ENCODE results near the gene NCMAP. TPM values are rescaled to one million over a fixed set of nuclear protein-coding genes. Genes with fewer than 3 reads are reported as not detected.
A peak's percentile ranks its signal among the peaks of the same experiment; 100 is the strongest.

NCMAP gene
- total RNA-seq, 2 experiments from 2014 or later, result 0.20 to 0.31 TPM

DNA sequence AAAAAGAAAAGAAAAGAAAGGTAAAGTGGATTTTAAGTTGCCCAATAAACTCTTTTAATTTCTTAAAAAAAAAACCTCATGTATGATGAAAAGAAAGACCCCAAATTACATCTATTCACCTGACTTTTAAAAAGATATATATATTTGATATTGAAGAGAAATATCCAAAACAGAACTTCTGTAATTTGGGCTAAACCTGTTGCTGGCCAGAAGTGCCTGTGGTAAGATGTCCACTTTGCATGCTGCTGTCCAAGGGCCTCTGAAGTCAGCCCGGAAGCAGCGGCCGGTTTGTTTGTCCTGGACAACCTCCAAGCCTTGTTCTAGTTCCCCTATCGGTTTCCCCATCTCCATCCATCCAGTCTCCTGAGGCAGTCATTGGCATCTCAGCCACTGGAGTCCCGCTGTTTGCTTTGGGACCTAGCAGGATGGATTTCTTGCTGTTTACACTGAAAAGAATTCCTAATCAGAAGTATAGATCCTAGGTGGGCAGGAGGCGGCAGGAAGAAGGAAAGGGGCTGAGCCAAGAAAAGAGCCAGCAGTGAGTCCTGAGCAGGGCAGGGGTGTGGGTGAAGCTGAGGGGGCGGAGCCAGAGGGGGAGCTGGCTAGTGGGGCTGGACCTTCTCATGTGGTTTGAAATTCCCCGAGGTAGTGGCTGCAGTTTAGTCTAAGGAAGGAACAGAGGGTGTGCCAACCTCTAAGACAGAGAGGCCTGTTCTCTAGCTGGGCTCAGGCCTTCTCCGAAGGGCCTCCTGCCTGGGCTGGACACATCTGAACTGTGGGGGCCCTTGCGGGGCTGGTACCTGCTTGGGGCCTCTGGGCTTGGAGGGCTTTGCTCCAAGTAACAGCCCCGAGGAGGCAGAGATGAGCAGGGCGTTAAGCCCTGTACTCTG is 3.3 kb downstream of the NCMAP start:
- no peaks in the 10 kb centered on the region for H3K36me3 Mint-ChIP-seq (ENCODE audit: low read depth)
- H3K9me3 Mint-ChIP-seq, result no peaks in the 10 kb centered on the region
- peaks cover 3% of the 10 kb centered on the region for H3K27me3 Mint-ChIP-seq (ENCODE audit: low read depth)

DNA sequence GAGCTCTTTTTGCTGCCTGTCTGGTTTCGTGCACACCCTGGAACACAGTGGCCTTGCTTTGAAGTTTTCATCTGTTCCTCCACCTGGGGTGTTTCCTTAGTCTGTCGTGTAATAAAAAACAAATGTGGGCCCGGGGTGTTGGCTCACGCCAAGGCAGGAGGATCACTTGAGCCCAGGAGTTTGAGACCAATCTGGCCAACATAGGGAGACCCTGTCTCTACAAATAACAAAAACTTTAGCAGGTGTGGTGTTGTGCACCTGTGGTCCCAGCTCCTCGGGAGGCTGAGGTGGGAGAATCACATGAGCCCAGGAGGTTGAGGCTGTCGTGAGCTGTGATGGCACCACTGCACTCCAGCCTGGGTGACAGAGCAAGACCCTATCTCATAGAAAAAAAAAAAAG is 4.5 kb downstream of the NCMAP start:
- intact Hi-C loops (cut with micrococcal nuclease), result no loop called here
- no peak overlapping the region for H3K4me3 Mint-ChIP-seq
- H3K36me3 Mint-ChIP-seq (ENCODE audit: low read depth), result no peaks in the 10 kb centered on the region
- H3K4me1 Mint-ChIP-seq (ENCODE audit: low read depth), result peaks cover 13% of the 10 kb centered on the region
- H3K9me3 Mint-ChIP-seq, result no peaks in the 10 kb centered on the region
- no peak overlapping the region for H3K27ac Mint-ChIP-seq
- CTCF ChIA-PET, result interaction anchor here (2.6 kb wide), 1 partner anchor 27 kb away, joined by 14 read pairs; no protein-coding TSS in a partner anchor
- peaks cover 3% of the 10 kb centered on the region for H3K27me3 Mint-ChIP-seq (ENCODE audit: low read depth)
- no peak for DNase-seq

More for the DNA sequence above, 3.3 kb downstream of the NCMAP start:
- intact Hi-C loops (cut with micrococcal nuclease), result no loop called here
- CTCF ChIA-PET, result interaction anchor here (1.6 kb wide), 1 partner anchor 28 kb away, joined by 6 read pairs; no protein-coding TSS in a partner anchor
- no peak for DNase-seq
- Mint-ChIP-seq H3K4me3 (no peak overlapping the region), H3K27ac (no peak overlapping the region), H3K4me1 (ENCODE audit: low read depth) (peaks cover 15% of the 10 kb centered on the region)

DNA sequence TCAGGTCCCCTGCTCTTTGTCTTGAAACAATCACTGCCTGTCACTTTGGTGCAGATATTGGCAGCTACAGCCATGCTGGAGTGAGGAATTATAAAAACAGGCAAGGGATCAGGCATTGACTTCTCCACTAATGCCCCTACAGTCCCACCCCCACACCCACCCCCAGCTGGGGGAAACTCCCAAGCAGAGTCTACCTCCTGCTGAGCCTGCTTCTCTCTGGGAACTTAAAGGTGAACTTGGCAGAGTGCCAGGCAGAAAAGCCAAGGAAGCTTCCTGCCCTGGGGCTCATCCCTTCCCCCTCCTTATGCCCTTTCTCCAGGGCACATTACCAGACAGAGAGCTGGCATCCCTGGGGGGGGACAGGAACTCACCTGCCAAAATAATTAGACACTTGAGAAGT is 6.7 kb downstream of the NCMAP start:
- Mint-ChIP-seq H3K27ac (no peak overlapping the region), H3K27me3 (ENCODE audit: low read depth) (no peaks in the 10 kb centered on the region), H3K4me3 (no peak overlapping the region), H3K4me1 (ENCODE audit: low read depth) (peaks cover 7% of the 10 kb centered on the region), H3K9me3 (no peaks in the 10 kb centered on the region), H3K36me3 (ENCODE audit: low read depth) (no peaks in the 10 kb centered on the region)
- intact Hi-C loops (cut with micrococcal nuclease), result no loop called here
- CTCF ChIA-PET, result interaction anchor here (0.6 kb wide), 1 partner anchor 832 kb away, joined by 3 read pairs; no protein-coding TSS in a partner anchor
- no peak for DNase-seq

DNA sequence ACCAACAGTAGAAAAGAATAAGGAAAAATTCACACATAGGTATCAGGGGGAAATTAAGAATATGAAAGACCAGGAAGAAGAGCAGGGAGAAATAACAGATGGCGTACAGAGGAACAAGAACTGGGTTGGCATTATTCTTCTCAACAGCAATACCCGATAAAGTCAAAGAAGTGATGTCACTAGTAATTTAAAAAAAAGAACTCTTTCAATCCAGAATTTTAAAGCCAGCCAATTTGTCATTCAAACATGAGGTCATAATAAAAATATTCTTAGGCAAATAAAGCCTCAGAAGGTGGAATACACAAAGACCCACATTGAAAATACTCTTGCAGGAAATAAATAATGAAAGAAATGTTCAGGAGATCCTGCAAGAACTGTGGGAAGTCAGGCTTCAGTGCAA is 8.8 kb downstream of the NCMAP start:
- intact Hi-C loops (cut with micrococcal nuclease), result no loop called here

DNA sequence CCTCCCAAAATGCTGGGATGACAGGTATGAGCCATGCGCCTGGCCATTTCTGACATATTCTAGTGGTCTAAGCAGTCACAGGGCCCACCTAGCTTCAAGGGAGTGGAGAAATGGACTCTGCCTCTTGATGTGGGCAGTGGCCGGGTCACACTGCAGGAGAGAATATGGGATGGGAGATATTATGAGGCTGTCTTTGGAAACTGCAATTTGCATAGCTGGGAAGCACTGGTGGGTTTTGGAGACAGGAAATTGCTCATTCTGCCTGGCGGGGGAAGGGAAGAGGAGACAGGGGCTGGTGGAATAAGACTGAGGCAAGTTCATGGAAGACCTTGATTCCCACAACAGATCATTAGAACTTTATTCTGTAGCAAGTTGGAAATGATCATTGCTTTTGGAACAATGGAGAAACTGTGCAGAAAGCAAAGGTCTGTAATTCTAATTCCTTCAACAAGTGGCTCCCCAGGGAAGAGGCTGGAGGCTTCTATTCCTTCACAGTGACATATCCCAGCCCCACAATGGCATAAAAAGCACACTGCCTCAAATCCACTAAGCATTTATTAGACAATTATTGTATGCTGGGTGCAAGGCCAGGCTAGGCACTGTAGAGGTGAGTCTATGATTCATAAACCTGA is 10.5 kb downstream of the NCMAP start:
- H3K4me3 Mint-ChIP-seq, result no peak overlapping the region
- H3K4me1 Mint-ChIP-seq (ENCODE audit: low read depth), result peaks cover 10% of the 10 kb centered on the region
- H3K27ac Mint-ChIP-seq, result no peak overlapping the region
- H3K36me3 Mint-ChIP-seq (ENCODE audit: low read depth), result no peaks in the 10 kb centered on the region
- no peaks in the 10 kb centered on the region for H3K27me3 Mint-ChIP-seq (ENCODE audit: low read depth)
- no peaks in the 10 kb centered on the region for H3K9me3 Mint-ChIP-seq
- DNase-seq, result no peak
- intact Hi-C loops (cut with micrococcal nuclease), result no loop called here
- CTCF ChIA-PET, result no interaction called here

More for the DNA sequence above, 8.8 kb downstream of the NCMAP start:
- Mint-ChIP-seq H3K4me3 (no peak overlapping the region), H3K27ac (no peak overlapping the region), H3K27me3 (ENCODE audit: low read depth) (no peaks in the 10 kb centered on the region), H3K4me1 (ENCODE audit: low read depth) (peaks cover 10% of the 10 kb centered on the region), H3K36me3 (ENCODE audit: low read depth) (no peaks in the 10 kb centered on the region), H3K9me3 (no peaks in the 10 kb centered on the region)
- no peak for DNase-seq
- CTCF ChIA-PET, result interaction anchor here (0.7 to 2.7 kb wide), 2 partner anchors 23 to 494 kb away, joined by 3 to 14 read pairs; no protein-coding TSS in a partner anchor

DNA sequence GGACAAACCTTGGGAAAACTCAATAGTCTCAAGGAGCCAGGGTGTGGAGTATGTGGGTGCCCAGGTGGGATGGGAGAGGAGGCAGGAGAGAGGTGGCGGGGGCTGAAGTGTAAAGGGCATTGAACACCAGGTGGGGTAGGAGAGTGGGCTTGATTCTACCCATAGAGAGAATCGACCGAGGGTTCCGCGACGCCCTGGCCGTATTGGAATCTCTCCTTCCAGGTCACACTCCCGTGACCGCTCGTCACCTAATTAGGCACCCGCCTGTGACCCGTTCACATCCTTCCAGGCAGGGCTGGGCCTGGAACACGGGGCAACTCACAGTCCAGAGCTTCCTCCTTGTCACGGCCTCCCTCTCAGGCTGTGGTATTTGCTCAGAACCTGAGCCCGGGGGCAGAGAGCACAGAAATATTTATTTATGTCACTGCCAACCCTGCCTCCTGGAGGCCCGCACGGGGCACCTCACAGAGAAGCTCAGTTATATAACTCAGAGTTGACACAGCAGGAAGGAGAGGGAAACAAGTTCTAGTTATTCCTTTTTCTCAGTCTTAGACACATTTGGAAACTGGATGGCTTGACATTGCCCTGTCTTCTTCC is 12.0 kb downstream of the NCMAP start:
- Mint-ChIP-seq H3K4me1 (ENCODE audit: low read depth) (peaks cover 11% of the 10 kb centered on the region), H3K27me3 (ENCODE audit: low read depth) (no peaks in the 10 kb centered on the region), H3K27ac (no peak overlapping the region), H3K36me3 (ENCODE audit: low read depth) (no peaks in the 10 kb centered on the region), H3K9me3 (no peaks in the 10 kb centered on the region), H3K4me3 (no peak overlapping the region)
- CTCF ChIA-PET, result no interaction called here
- DNase-seq, result peak; percentile 16
- intact Hi-C loops (cut with micrococcal nuclease), result no loop called here

DNA sequence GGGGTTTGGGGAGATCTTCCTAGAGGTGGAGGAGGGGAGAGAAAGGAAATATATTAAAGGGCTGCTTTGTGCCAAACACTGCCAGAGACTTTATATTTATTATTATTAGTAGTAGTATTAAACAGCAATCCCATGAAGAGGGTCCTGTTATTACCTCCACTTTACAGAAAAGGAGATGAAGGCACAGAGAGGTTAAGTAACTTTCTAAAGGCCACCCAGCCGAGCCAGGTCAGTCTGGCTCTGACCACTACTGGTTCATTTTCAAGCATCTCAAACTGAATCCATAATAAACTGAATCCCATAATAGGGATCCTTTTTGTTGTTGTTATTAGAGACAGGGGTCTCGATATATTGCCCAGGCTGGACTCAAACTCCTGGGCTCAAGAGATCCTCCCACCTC is 12.6 kb downstream of the NCMAP start:
- CTCF ChIA-PET, result interaction anchor here (0.8 to 0.9 kb wide), 2 partner anchors 236 to 370 kb away, joined by 3 read pairs; no protein-coding TSS in a partner anchor
- H3K4me1 Mint-ChIP-seq (ENCODE audit: low read depth), result peaks cover 10% of the 10 kb centered on the region
- no peaks in the 10 kb centered on the region for H3K36me3 Mint-ChIP-seq (ENCODE audit: low read depth)
- no peak overlapping the region for H3K27ac Mint-ChIP-seq
- H3K9me3 Mint-ChIP-seq, result no peaks in the 10 kb centered on the region
- no peak for DNase-seq
- H3K4me3 Mint-ChIP-seq, result no peak overlapping the region
- no peaks in the 10 kb centered on the region for H3K27me3 Mint-ChIP-seq (ENCODE audit: low read depth)
- intact Hi-C loops (cut with micrococcal nuclease), result no loop called here

DNA sequence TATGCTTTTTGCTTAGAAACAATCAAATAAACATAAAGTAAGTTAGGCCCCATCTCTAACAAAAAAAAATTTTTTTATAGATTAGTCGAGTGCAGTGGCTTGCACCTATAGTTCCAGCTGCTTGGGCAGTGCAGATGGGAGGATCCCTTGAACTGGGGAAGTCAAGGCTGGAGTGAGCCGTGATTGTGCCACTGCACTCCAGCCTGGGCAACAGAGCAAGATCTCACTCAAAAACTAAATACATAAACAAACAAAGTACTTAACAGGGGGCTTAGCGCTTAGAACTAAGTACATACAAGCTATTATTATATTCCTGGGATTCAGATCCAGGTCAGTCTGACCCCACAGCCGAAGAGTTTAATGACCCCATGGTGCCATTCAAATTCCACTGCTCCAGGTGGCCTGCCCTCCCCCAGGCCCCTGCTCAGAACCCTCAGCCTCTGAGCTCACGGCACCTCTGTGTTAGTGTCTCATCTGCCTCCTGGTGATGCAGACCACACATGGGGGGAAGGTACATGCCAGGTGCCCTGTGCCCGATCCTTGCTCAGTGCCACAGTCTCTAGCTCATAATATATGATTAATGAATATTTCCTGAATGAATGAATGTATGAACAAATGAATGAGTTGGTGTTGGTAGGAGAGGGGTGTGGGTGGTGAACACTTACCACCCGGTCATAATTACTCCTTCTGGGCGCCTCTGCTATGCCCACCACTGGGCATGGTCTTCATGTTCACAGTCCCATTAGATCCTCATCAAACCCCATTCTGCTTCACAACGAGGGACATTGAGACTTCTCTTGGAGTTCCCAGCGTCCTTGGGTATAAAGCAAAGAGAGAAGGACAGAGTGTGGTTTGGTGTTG is 14.6 kb downstream of the NCMAP start:
- H3K4me1 Mint-ChIP-seq (ENCODE audit: low read depth), result peaks cover 10% of the 10 kb centered on the region
- no peaks in the 10 kb centered on the region for H3K9me3 Mint-ChIP-seq
- no peak for DNase-seq
- H3K27me3 Mint-ChIP-seq (ENCODE audit: low read depth), result no peaks in the 10 kb centered on the region
- no peak overlapping the region for H3K4me3 Mint-ChIP-seq
- no peaks in the 10 kb centered on the region for H3K36me3 Mint-ChIP-seq (ENCODE audit: low read depth)
- no peak overlapping the region for H3K27ac Mint-ChIP-seq
- intact Hi-C loops (cut with micrococcal nuclease), result no loop called here
- CTCF ChIA-PET, result interaction anchor here (0.5 to 1.9 kb wide), 4 partner anchors 17 to 369 kb away, joined by 3 to 7 read pairs (median 3); no protein-coding TSS in a partner anchor

DNA sequence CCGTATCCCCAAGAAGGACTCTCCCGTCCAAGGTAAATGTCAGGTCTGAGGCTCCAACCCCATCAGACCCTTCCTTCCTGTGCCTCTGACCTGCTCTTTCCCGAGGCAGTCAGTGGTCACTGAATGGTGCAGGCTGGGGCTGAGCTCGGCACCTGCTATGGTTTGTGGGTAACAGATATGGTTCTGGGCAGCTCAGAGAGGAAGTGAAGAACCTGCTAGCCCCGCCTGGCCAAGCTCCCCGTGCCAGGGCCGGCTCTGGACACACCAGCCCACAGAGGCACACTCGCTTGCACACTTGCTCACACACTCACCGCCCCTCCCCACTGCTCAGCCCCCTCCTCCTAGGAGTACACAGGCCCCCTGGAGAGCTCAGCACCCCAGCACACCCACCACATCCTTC is 16.4 kb downstream of the NCMAP start:
- DNase-seq, result no peak
- no peaks in the 10 kb centered on the region for H3K27me3 Mint-ChIP-seq (ENCODE audit: low read depth)
- no peaks in the 10 kb centered on the region for H3K36me3 Mint-ChIP-seq (ENCODE audit: low read depth)
- H3K27ac Mint-ChIP-seq, result no peak overlapping the region
- no peaks in the 10 kb centered on the region for H3K9me3 Mint-ChIP-seq
- intact Hi-C loops (cut with micrococcal nuclease), result no loop called here
- CTCF ChIA-PET, result interaction anchor here (1.0 to 1.5 kb wide), 2 partner anchors 15 to 422 kb away, joined by 3 to 4 read pairs; no protein-coding TSS in a partner anchor
- H3K4me3 Mint-ChIP-seq, result no peak overlapping the region
- peaks cover 6% of the 10 kb centered on the region for H3K4me1 Mint-ChIP-seq (ENCODE audit: low read depth)

DNA sequence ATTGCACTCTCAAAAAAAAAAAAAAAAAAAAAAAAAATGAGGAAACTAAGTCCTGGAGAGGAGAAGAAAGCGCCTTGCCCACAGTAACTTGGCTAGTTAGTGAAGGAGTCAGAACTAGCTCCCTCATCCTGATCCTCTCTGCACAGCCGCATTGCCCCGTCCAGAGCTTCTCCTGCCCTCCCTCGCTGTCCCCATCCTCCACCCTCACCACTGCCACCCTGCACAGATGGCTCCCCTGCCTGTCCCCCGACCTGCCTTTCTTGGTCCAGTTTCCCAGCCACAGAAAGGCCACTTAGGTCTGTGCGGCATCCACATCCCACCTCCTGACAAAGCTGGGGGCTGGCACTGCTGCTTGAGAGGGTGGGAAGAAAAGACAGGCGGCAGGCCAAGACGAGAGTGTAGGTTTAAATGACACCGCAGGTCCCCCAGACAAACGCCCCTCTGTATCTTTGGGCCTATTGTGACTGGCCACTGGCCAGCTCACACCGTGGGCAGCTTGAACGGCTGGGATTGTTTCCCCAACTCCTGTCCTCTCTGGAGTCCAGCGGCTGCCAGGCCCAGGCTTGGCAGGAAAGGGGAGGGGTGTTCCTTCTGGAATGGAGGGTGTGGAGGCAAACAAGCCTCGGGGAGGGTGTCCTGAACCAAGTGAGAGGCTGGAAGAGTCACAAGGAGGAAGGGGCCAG is 20.2 kb downstream of the NCMAP start:
- Mint-ChIP-seq H3K27ac (no peak overlapping the region), H3K27me3 (ENCODE audit: low read depth) (no peaks in the 10 kb centered on the region), H3K9me3 (no peaks in the 10 kb centered on the region), H3K4me3 (no peak overlapping the region), H3K36me3 (ENCODE audit: low read depth) (no peaks in the 10 kb centered on the region), H3K4me1 (ENCODE audit: low read depth) (peaks cover 3% of the 10 kb centered on the region)
- DNase-seq, result no peak
- CTCF ChIA-PET, result interaction anchor here (2.0 kb wide), 1 partner anchor 11 kb away, joined by 6 read pairs; no protein-coding TSS in a partner anchor
- intact Hi-C loops (cut with micrococcal nuclease), result no loop called here

DNA sequence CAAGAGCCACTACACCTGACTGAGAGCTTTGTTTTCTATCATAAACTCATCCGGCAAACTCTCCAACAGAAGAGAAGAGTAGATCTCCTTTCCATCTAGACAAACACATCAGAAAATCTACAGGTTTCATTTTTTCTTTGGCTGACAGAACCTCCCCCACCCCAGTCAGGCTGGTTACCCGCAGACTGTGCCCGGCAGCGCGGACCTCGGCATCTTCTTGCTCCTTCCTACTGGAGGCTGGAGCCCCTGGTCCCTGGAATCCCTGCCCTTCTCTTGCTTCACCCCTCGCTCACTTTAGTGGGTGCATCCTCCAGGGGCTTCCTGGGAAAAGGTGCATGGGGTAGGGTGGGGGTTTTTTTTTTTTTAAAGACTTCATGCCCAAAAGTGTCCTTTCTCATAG is 23.0 kb downstream of the NCMAP start:
- H3K4me3 Mint-ChIP-seq, result no peak overlapping the region
- H3K36me3 Mint-ChIP-seq (ENCODE audit: low read depth), result no peaks in the 10 kb centered on the region
- intact Hi-C loops (cut with micrococcal nuclease), result no loop called here
- H3K9me3 Mint-ChIP-seq, result no peaks in the 10 kb centered on the region
- H3K27ac Mint-ChIP-seq, result no peak overlapping the region
- no peaks in the 10 kb centered on the region for H3K27me3 Mint-ChIP-seq (ENCODE audit: low read depth)
- DNase-seq, result no peak
- CTCF ChIA-PET, result interaction anchor here (1.7 kb wide), 1 partner anchor 8 kb away, joined by 7 read pairs; no protein-coding TSS in a partner anchor
- H3K4me1 Mint-ChIP-seq (ENCODE audit: low read depth), result no peaks in the 10 kb centered on the region

Data from activated naive CD4-positive, alpha-beta T cell treated with anti-CD3 and anti-CD28 coated beads for 36 hours (primary cell).